Fibroblast of lung (primary cell): ENCODE results near the gene NEDD4L. TPM values are rescaled to one million over a fixed set of nuclear protein-coding genes. Genes with fewer than 3 reads are reported as not detected.
A peak's percentile ranks its signal among the peaks of the same experiment; 100 is the strongest.

ENCODE experiments used
- DNase-seq, 2 donors: peaks; one replicate each; pipeline versions ENCODE4 v3.0.0 to v3.0.0-alpha.2; 2010; ENCODE audit warnings: low read depth in 2 of 2
- H2AFZ ChIP-seq: 2 replicates; pipeline ENCODE4 v1.5.1; 2012; ENCODE audit warnings: low read length, control low read depth, inconsistent platforms
- H3K27ac ChIP-seq: 2 replicates; pipeline ENCODE4 v1.5.1; 2011; ENCODE audit warnings: low read length, control low read depth; ENCODE audit not compliant: insufficient read depth
- H3K27me3 ChIP-seq: 2 replicates; pipeline ENCODE4 v1.5.1; 2011; ENCODE audit warnings: mild to moderate bottlenecking, low read length; ENCODE audit not compliant: control insufficient read depth, insufficient read depth
- H3K36me3 ChIP-seq: 2 replicates; pipeline ENCODE4 v1.5.1; 2011; ENCODE audit warnings: low read length; ENCODE audit not compliant: control insufficient read depth, insufficient read depth
- H3K4me1 ChIP-seq: 2 replicates; pipeline ENCODE4 v1.5.1; 2011; ENCODE audit warnings: low read length; ENCODE audit not compliant: control insufficient read depth, insufficient read depth; ENCODE audit errors: extremely low read depth
- H3K4me2 ChIP-seq: 2 replicates; pipeline ENCODE4 v1.5.1; 2011; ENCODE audit warnings: low read length, control low read depth; ENCODE audit not compliant: insufficient read depth; ENCODE audit errors: extremely low read depth
- H3K4me3 ChIP-seq, 4 experiments: fragments of 200-600 bp in 1 of 4; sonication (generic) in 1 of 4; replicated peaks in 1 of 4; 2 replicates each; pipeline ENCODE4 v1.5.1; 2011 to 2016; ENCODE audit warnings: low read length in 4 of 4, low read depth in 3 of 4, mild to moderate bottlenecking in 3 of 4, control low read depth in 2 of 4, inconsistent platforms in 1 of 4, mixed read lengths in 1 of 4; ENCODE audit not compliant: insufficient read depth in 1 of 4; ENCODE audit errors: control extremely low read depth in 1 of 4
- H3K79me2 ChIP-seq: 2 replicates; pipeline ENCODE4 v1.5.1; 2012; ENCODE audit warnings: mild to moderate bottlenecking, low read length, inconsistent platforms; ENCODE audit not compliant: control insufficient read depth, insufficient read depth
- H3K9ac ChIP-seq: 2 replicates; pipeline ENCODE4 v1.5.1; 2011; ENCODE audit warnings: mild to moderate bottlenecking, low read length, control low read depth; ENCODE audit not compliant: insufficient read depth
- H3K9me3 ChIP-seq: 2 replicates; pipeline ENCODE4 v1.5.1; 2012; ENCODE audit warnings: low read depth, low read length; ENCODE audit not compliant: control insufficient read depth, insufficient read depth
- H4K20me1 ChIP-seq: 2 replicates; pipeline ENCODE4 v1.5.1; 2011; ENCODE audit warnings: low read length; ENCODE audit not compliant: control insufficient read depth, insufficient read depth; ENCODE audit errors: extremely low read depth
- EZH2 ChIP-seq: IDR thresholded peaks from 2 replicates; pipeline ENCODE4 v1.5.1; 2012; ENCODE audit warnings: low read length, control low read depth, mild to moderate bottlenecking; ENCODE audit errors: missing control alignments
- polyA plus RNA-seq, 2 donors: library from polyadenylated mRNA; depleted of rRNA in 1 of 2; stranded (reverse) in 1 of 2; unstranded in 1 of 2; fragments of >200 nt; gene quantifications; 2 replicates each; pipeline ENCODE4 v1.2.1, GENCODE V29; 2011 to 2012; ENCODE audit warnings: missing spikeins in 1 of 2
- total RNA-seq: library from RNA; depleted of rRNA; stranded (reverse); fragments of >200 nt; gene quantifications from 2 replicates; pipeline ENCODE4 v1.2.1, GENCODE V29; 2014
- TF ChIP-seq, protein P1 (sequence below), 2 donors: IDR thresholded peaks in 1 of 2; conservative IDR thresholded peaks in 1 of 2; 1 replicate in 1 of 2; 2 replicates in 1 of 2; pipeline ENCODE4 v1.5.1; 2011 to 2012; ENCODE audit warnings: low read length in 2 of 2, control low read depth in 1 of 2, inconsistent platforms in 1 of 2, low read depth in 1 of 2, mild to moderate bottlenecking in 1 of 2

NEDD4L gene
- total and polyA plus RNA-seq, 2 donors (not counting 1 experiment from before 2014, with no cell fraction given), result 5.5 to 18.7 TPM

DNA sequence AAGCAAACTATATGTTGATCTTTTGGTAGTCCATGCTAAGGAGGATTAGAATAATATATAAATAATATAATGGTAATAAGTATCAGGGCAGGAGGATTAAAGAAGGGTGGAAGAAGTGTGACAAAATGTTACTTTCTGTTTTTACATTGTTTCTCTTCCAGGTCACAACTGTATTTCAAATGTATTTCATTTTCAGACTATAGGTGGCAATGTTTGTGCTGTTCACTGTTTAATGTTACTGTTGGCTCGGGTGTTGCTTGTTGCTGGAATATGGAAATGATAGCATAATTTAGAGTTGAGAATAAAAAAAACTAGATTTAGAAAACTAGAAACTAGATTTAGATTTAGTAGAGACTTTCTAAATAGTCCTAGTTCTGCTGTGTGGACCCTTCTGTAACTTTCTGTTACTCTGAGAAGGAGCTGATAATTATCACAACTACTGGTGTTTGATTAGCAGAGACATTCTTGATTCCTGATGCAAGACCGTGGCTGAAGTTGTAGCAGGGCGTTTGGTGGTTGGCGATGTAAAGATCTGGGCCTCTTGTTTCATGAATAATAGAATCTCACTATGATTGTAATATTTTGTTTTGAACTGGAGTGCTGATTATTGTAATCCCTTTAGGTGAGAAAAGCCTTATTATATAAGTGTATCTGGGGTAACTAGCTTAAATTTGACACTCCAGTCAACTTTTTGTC lies 7.9 kb downstream of the NEDD4L start:
- Histone ChIP-seq H3K4me1 (peaks cover 2% of the 10 kb centered on the region), H3K27me3 (no peaks in the 10 kb centered on the region), H4K20me1 (no peaks in the 10 kb centered on the region), H2AFZ (no peak overlapping the region), H3K4me2 (no peak overlapping the region), H3K9me3 (no peaks in the 10 kb centered on the region), H3K27ac (no peak overlapping the region), H3K9ac (no peak overlapping the region), H3K79me2 (no peaks in the 10 kb centered on the region), H3K36me3 (no peaks in the 10 kb centered on the region), H3K4me3 (no peak overlapping the region)
- peak; percentile 41 to 53 for DNase-seq
- no peak for TF ChIP-seq EZH2
- TF ChIP-seq, protein P1, sequence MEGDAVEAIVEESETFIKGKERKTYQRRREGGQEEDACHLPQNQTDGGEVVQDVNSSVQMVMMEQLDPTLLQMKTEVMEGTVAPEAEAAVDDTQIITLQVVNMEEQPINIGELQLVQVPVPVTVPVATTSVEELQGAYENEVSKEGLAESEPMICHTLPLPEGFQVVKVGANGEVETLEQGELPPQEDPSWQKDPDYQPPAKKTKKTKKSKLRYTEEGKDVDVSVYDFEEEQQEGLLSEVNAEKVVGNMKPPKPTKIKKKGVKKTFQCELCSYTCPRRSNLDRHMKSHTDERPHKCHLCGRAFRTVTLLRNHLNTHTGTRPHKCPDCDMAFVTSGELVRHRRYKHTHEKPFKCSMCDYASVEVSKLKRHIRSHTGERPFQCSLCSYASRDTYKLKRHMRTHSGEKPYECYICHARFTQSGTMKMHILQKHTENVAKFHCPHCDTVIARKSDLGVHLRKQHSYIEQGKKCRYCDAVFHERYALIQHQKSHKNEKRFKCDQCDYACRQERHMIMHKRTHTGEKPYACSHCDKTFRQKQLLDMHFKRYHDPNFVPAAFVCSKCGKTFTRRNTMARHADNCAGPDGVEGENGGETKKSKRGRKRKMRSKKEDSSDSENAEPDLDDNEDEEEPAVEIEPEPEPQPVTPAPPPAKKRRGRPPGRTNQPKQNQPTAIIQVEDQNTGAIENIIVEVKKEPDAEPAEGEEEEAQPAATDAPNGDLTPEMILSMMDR (conservative IDR thresholded peaks at IDR 0.05 in 1 of 2, IDR thresholded peaks at IDR 0.05 in 1 of 2; ENCODE audit: low read depth in 1 of 2, low read length in 2 of 2), result peak; percentile 27 to 39

DNA sequence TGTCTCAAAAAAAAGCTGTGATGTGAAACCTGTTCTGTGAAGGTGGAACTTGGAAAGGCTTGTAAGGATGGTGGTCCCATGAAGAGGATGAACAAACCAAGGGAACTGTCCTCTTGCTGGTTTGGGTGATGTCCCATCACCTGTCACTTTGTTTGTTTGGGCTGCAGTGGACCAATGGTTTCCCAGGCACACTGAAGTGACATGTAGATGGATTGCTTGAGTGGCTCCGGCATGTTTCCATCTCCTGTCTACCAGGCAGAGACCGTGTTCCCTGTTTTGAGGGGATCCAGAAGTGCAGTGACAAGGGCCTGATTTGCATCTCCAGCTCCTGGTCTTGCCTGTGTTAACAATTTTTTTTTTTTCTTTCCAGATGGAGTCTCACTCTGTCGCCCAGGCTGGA lies 8.9 kb downstream of the NEDD4L start:
- no peaks in the 10 kb centered on the region for H3K79me2 ChIP-seq
- H3K27ac ChIP-seq, result no peak overlapping the region
- no peak for DNase-seq
- H3K4me1 ChIP-seq, result peaks cover 2% of the 10 kb centered on the region
- H3K9ac ChIP-seq, result no peak overlapping the region
- H3K4me2 ChIP-seq, result no peak overlapping the region
- H3K9me3 ChIP-seq, result no peaks in the 10 kb centered on the region
- H3K4me3 ChIP-seq, result no peak overlapping the region
- no peak overlapping the region for H2AFZ ChIP-seq
- H3K36me3 ChIP-seq, result no peaks in the 10 kb centered on the region
- no peaks in the 10 kb centered on the region for H4K20me1 ChIP-seq
- TF ChIP-seq, protein P1 (conservative IDR thresholded peaks at IDR 0.05 in 1 of 2, IDR thresholded peaks at IDR 0.05 in 1 of 2; ENCODE audit: low read depth in 1 of 2, low read length in 2 of 2), result no peak
- TF ChIP-seq EZH2, result no peak
- no peaks in the 10 kb centered on the region for H3K27me3 ChIP-seq

DNA sequence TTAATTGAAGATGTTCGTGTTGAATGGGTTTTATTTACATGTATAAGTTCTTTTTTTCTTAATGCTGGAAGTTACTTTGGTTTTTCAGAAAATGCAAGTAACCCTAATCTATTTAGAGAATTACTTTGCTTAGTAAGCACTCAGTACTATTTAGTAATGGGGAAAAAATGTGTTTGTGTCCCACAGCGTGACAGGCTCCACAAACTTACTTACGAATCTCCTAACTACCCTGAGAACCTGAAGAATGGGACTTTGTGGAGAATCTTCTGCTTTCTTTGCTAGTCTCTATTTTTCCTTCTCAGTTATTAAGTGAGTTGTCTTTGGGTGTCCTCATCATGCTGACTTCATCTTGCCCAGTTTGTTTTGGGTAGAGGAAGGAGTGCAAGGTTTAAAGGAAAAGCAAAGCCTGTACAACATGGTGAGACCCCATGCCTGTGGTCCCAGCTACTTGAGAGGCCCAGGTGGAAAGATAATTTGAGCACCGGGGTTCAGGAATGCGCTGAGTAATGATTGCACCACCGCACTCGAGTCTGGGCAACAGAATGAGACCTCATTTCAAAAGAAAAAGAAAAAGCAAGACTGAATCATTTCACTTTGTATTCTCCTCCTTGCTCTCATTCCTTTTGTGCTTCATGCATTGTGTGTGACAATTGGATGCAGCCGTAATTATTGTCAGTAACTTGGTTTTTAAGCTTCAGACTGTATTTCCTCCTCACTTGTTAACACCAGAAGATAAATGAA lies 10.2 kb downstream of the NEDD4L start:
- Histone ChIP-seq H3K9me3 (no peaks in the 10 kb centered on the region), H3K27me3 (no peaks in the 10 kb centered on the region), H3K4me2 (peak overlapping the region; percentile 57), H3K36me3 (no peaks in the 10 kb centered on the region), H3K9ac (no peak overlapping the region), H3K4me1 (peaks cover 2% of the 10 kb centered on the region), H4K20me1 (no peaks in the 10 kb centered on the region), H2AFZ (no peak overlapping the region), H3K4me3 (no peak overlapping the region), H3K27ac (no peak overlapping the region), H3K79me2 (no peaks in the 10 kb centered on the region)
- peak; percentile 45 to 78 for DNase-seq
- TF ChIP-seq EZH2, result no peak
- TF ChIP-seq, protein P1 (conservative IDR thresholded peaks at IDR 0.05 in 1 of 2, IDR thresholded peaks at IDR 0.05 in 1 of 2; ENCODE audit: low read depth in 1 of 2, low read length in 2 of 2), result no peak
